ENCODE data around the gene ZNHIT6. TPM values are rescaled to one million over a fixed set of nuclear protein-coding genes. Genes with fewer than 3 reads are reported as not detected.

ZNHIT6 gene
- total RNA-seq, 1 donor from 2014 or later: 12.0 TPM

GRCh38 chr1:85629532-85629920 is 78.7 kb downstream of the ZNHIT6 start:
- DNase-seq (ENCODE audit: extremely low spot score in 2 of 2): no peak
- no peaks in the 10 kb centered on the region for H3K27me3 ChIP-seq
- H3K9me3 ChIP-seq: no peaks in the 10 kb centered on the region
- intact Hi-C loops (cut with DNase I): no loop called here
- no peak overlapping the region for H3K27ac ChIP-seq
- no peak overlapping the region for H3K4me3 ChIP-seq
- H3K36me3 ChIP-seq: no peaks in the 10 kb centered on the region
- H3K4me1 ChIP-seq: no peaks in the 10 kb centered on the region
- TF ChIP-seq CTCF (IDR thresholded peaks at IDR 0.05): no peak
- TF ChIP-seq POLR2A (IDR thresholded peaks at IDR 0.05): no peak
- no peak for TF ChIP-seq POLR2AphosphoS5 (IDR thresholded peaks at IDR 0.05; ENCODE audit: insufficient read depth in 1 of 2, low read depth in 1 of 2)

- Histone ChIP-seq H3K27ac (no peak overlapping the region), H3K9me3 (no peaks in the 10 kb centered on the region), H3K4me1 (no peaks in the 10 kb centered on the region), H3K36me3 (no peaks in the 10 kb centered on the region), H3K4me3 (no peak overlapping the region), H3K27me3 (no peaks in the 10 kb centered on the region)
- TF ChIP-seq CTCF (IDR thresholded peaks at IDR 0.05) (no peak), POLR2AphosphoS5 (IDR thresholded peaks at IDR 0.05; ENCODE audit: insufficient read depth in 1 of 2, low read depth in 1 of 2) (no peak), POLR2A (IDR thresholded peaks at IDR 0.05) (no peak)
- no peak for DNase-seq (ENCODE audit: extremely low spot score in 2 of 2)
- intact Hi-C loops (cut with DNase I): no loop called here
Observed at GRCh38 chr1:85628791-85629531, 79.3 kb downstream of the ZNHIT6 start.

DNA sequence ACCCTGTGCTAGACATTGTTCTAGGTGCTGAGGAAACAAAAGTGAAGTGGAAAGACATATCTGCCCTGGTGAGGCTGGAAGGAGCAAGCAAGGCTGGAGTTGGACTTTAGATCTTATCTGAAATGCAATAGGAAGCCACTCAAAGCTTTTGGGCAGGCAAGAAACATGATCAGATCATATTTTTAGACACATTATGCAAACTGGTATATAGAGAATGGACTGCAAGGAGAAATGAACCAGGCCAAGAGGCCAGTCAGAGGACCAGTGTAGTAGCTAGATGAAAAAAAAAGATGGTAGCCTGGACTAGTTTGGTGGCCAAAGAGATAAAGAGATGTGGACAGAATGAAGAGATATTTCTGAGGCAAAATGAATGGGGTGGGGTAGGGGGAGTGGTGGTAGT is 81.4 kb downstream of the ZNHIT6 start:
- Histone ChIP-seq H3K4me1 (no peaks in the 10 kb centered on the region), H3K4me3 (no peak overlapping the region), H3K36me3 (no peaks in the 10 kb centered on the region), H3K9me3 (peaks cover 6% of the 10 kb centered on the region), H3K27ac (no peak overlapping the region), H3K27me3 (no peaks in the 10 kb centered on the region)
- intact Hi-C loops (cut with DNase I): no loop called here
- DNase-seq (ENCODE audit: extremely low spot score in 2 of 2): no peak
- TF ChIP-seq CTCF (IDR thresholded peaks at IDR 0.05) (no peak), POLR2A (IDR thresholded peaks at IDR 0.05) (no peak), POLR2AphosphoS5 (IDR thresholded peaks at IDR 0.05; ENCODE audit: insufficient read depth in 1 of 2, low read depth in 1 of 2) (no peak)

DNA sequence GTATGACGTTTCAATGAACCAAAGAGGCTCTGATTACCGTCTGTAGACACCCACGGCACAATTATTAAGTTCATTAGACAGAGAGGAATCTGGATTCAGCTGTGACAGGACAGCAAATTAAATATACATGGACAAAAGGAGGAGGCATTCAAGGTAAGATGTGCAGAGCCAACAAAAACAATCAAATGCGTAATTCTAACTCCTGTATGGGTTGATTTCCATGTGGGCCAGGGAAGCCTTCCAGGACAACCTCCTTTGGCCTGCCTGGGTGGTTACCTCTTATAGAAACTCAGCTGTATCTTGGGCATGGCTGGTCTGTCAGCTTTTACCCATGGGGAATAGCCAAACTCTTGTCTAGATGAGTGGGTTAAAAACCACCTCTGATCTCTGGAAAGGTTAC is 83.9 kb downstream of the ZNHIT6 start:
- Histone ChIP-seq H3K27me3 (no peaks in the 10 kb centered on the region), H3K4me1 (no peaks in the 10 kb centered on the region), H3K4me3 (no peak overlapping the region), H3K36me3 (no peaks in the 10 kb centered on the region), H3K27ac (no peak overlapping the region), H3K9me3 (peaks cover 16% of the 10 kb centered on the region)
- DNase-seq (ENCODE audit: extremely low spot score in 2 of 2): no peak
- intact Hi-C loops (cut with DNase I): no loop called here
- no peak for TF ChIP-seq POLR2AphosphoS5 (IDR thresholded peaks at IDR 0.05; ENCODE audit: insufficient read depth in 1 of 2, low read depth in 1 of 2)
- no peak for TF ChIP-seq CTCF (IDR thresholded peaks at IDR 0.05)

GRCh38 chr1:85623061-85623471 is 85.2 kb downstream of the ZNHIT6 start:
- no peaks in the 10 kb centered on the region for H3K27me3 ChIP-seq
- intact Hi-C loops (cut with DNase I): no loop called here
- no peak overlapping the region for H3K4me3 ChIP-seq
- no peak overlapping the region for H3K27ac ChIP-seq
- H3K4me1 ChIP-seq: no peaks in the 10 kb centered on the region
- TF ChIP-seq POLR2AphosphoS5 (IDR thresholded peaks at IDR 0.05; ENCODE audit: insufficient read depth in 1 of 2, low read depth in 1 of 2) (no peak), POLR2A (IDR thresholded peaks at IDR 0.05) (no peak), CTCF (IDR thresholded peaks at IDR 0.05) (no peak)
- peaks cover 16% of the 10 kb centered on the region for H3K9me3 ChIP-seq
- DNase-seq (ENCODE audit: extremely low spot score in 2 of 2): no peak
- no peaks in the 10 kb centered on the region for H3K36me3 ChIP-seq

Measured in vagina (tissue), 2 donors.